CD14-positive monocyte (primary cell): ENCODE data around the gene RNASE7. TPM values are rescaled to one million over a fixed set of nuclear protein-coding genes. Genes with fewer than 3 reads are reported as not detected.

Experiments
- DNase-seq, 3 donors: peaks; one replicate each; pipeline ENCODE4 v3.0.0-alpha.2; 2011 to 2022
- H2AFZ ChIP-seq: 2 replicates; pipeline ENCODE4 v1.6.0; 2012; ENCODE audit warnings: mild to moderate bottlenecking, low read depth, low read length, inconsistent platforms; ENCODE audit not compliant: insufficient read depth, poor library complexity, severe bottlenecking
- H3K27ac ChIP-seq, 2 donors: 1 replicate in 1 of 2; 2 replicates in 1 of 2; pipeline ENCODE4 v1.5.1; 2012 to 2013; ENCODE audit warnings: low read length in 2 of 2, control low read depth in 1 of 2, inconsistent platforms in 1 of 2, low read depth in 1 of 2, mild to moderate bottlenecking in 1 of 2
- H3K27me3 ChIP-seq, 2 donors: one replicate each; pipeline versions ENCODE4 v1.6.0 to v1.6.1; 2011 to 2013; ENCODE audit warnings: low read length in 2 of 2; ENCODE audit not compliant: control insufficient read depth in 2 of 2, insufficient read depth in 2 of 2
- H3K36me3 ChIP-seq, 2 donors: replicated peaks in 1 of 2; 1 replicate in 1 of 2; 2 replicates in 1 of 2; pipeline versions ENCODE4 v1.5.1 to v1.6.1; 2012 to 2013; ENCODE audit warnings: low read length in 2 of 2, control low read depth in 1 of 2, inconsistent platforms in 1 of 2, mild to moderate bottlenecking in 1 of 2; ENCODE audit not compliant: insufficient read depth in 2 of 2, control insufficient read depth in 1 of 2
- H3K4me1 ChIP-seq, 2 donors: 1 replicate in 1 of 2; 2 replicates in 1 of 2; pipeline versions ENCODE4 v1.5.1 to v1.6.1; 2012 to 2013; ENCODE audit warnings: low read length in 2 of 2, control low read depth in 1 of 2, inconsistent platforms in 1 of 2, mild to moderate bottlenecking in 1 of 2, moderate library complexity in 1 of 2; ENCODE audit not compliant: insufficient read depth in 2 of 2, control insufficient read depth in 1 of 2
- H3K4me2 ChIP-seq: replicated peaks from 2 replicates; pipeline ENCODE3; 2012; ENCODE audit warnings: low read length, moderate library complexity, mild to moderate bottlenecking; ENCODE audit not compliant: poor library complexity, severe bottlenecking; ENCODE audit errors: extremely low read depth
- H3K4me3 ChIP-seq, 3 experiments: fragments of 200-600 bp in 1 of 3; sonication (generic) in 1 of 3; replicated peaks in 1 of 3; 1 replicate in 2 of 3; 2 replicates in 1 of 3; pipeline ENCODE4 v1.5.1; 2011 to 2013; ENCODE audit warnings: low read length in 3 of 3, mild to moderate bottlenecking in 3 of 3, control low read depth in 2 of 3, low read depth in 2 of 3, inconsistent platforms in 1 of 3, moderate library complexity in 1 of 3
- H3K79me2 ChIP-seq: 2 replicates; pipeline ENCODE4 v1.6.0; 2012; ENCODE audit warnings: mild to moderate bottlenecking, control low read depth, inconsistent platforms, low read length, moderate library complexity; ENCODE audit not compliant: insufficient read depth
- H3K9ac ChIP-seq: 2 replicates; pipeline ENCODE4 v1.6.0; 2017; ENCODE audit warnings: low read length, mild to moderate bottlenecking; ENCODE audit not compliant: insufficient read depth, poor library complexity, severe bottlenecking
- H3K9me3 ChIP-seq, 2 donors: replicated peaks in 1 of 2; 1 replicate in 1 of 2; 2 replicates in 1 of 2; pipeline versions ENCODE4 v1.5.1 to v1.6.1; 2012 to 2013; ENCODE audit warnings: low read length in 2 of 2, control low read depth in 1 of 2; ENCODE audit not compliant: control insufficient read depth in 1 of 2, insufficient read depth in 1 of 2
- H4K20me1 ChIP-seq: 2 replicates; pipeline ENCODE4 v1.6.0; 2012; ENCODE audit warnings: mild to moderate bottlenecking, low read length, control low read depth, moderate library complexity; ENCODE audit not compliant: insufficient read depth
- H3K27ac Mint-ChIP-seq, 7 donors: one replicate each; pipeline ENCODE4 v1.8.0; 2020; ENCODE audit warnings: mild to moderate bottlenecking in 7 of 7, mixed read lengths in 7 of 7, moderate library complexity in 6 of 7, inconsistent platforms in 2 of 7
- H3K27me3 Mint-ChIP-seq, 3 donors: one replicate each; pipeline ENCODE4 v1.8.0; 2021 to 2022; ENCODE audit warnings: low read depth in 3 of 3, mild to moderate bottlenecking in 3 of 3, mixed read lengths in 3 of 3, moderate library complexity in 3 of 3, inconsistent platforms in 1 of 3
- H3K36me3 Mint-ChIP-seq, 2 donors: one replicate each; pipeline ENCODE4 v1.8.0; 2020; ENCODE audit warnings: mixed read lengths in 2 of 2, inconsistent platforms in 1 of 2, mild to moderate bottlenecking in 1 of 2
- H3K4me1 Mint-ChIP-seq: one replicate; pipeline ENCODE4 v1.8.0; 2020; ENCODE audit warnings: mild to moderate bottlenecking, mixed read lengths
- H3K4me3 Mint-ChIP-seq, 2 donors: one replicate each; pipeline ENCODE4 v1.8.0; 2020; ENCODE audit warnings: mild to moderate bottlenecking in 2 of 2, mixed read lengths in 2 of 2, moderate library complexity in 1 of 2
- H3K9me3 Mint-ChIP-seq, 7 donors: one replicate each; pipeline ENCODE4 v1.8.0; 2020 to 2022; ENCODE audit warnings: mixed read lengths in 7 of 7, mild to moderate bottlenecking in 6 of 7, moderate library complexity in 6 of 7, inconsistent platforms in 2 of 7
- WGBS: methylation state at CpG from one replicate; pipeline ENCODE4 v1.1.5; 2013; ENCODE audit warnings: missing lambda C conversion rate; ENCODE audit not compliant: insufficient coverage; 5-methylcytosine and 5-hydroxymethylcytosine counted together
- intact Hi-C, 2 donors: fragments of 100-400 bp; cut with micrococcal nuclease; formaldehyde crosslinking; loops; one replicate each; pipeline versions ENCODE4 v1.15.0 to v1.15.1; 2023
- polyA plus RNA-seq, 3 donors: library from polyadenylated mRNA; depleted of rRNA in 1 of 3; unstranded in 2 of 3; stranded (reverse) in 1 of 3; fragments of 300-500 nt in 2 of 3; fragments of >200 nt in 1 of 3; fragmentation: Illumina TruSeq in 2 of 3; gene quantifications; 1 replicate in 2 of 3; 2 replicates in 1 of 3; pipeline ENCODE4 v1.2.3, GENCODE V29; 2012 to 2021
- TF ChIP-seq, protein P1 (sequence below): fragments of 200-600 bp; IDR thresholded peaks from one replicate; pipeline ENCODE4 v1.8.0; 2022; ENCODE audit warnings: antibody characterized with exemption, mild to moderate bottlenecking

Gene RNASE7
- polyA plus RNA-seq, 3 donors, result not detected

DNA sequence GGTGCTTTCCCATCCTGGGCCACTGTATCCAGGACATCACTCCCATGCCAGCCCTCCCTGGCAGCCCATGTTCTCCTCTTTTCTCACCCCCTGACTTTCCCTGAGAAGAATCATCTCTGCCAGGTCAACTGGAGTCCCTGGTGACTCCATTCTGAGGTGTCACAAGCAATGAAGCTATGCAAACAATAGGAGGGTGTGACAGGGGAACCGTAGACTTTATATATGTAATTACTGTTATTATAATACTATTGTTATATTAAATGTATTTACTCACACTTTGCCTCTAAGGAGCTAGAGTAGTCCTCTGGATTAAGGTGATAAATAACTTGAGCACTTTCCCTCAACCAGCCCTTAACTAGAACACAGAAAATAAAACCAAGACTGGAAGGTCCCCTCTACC is 47.1 kb downstream of the RNASE7 start:
- peak overlapping the region; percentile 57 to 99 (median 97) for H3K27ac Mint-ChIP-seq
- no CpG with 5 or more reads among the region's 1 CpG for WGBS
- peaks cover 0 to 4% (median 3%) of the 10 kb centered on the region in 3 donors for H3K27me3 Mint-ChIP-seq
- Histone ChIP-seq H3K4me3 (no peak overlapping the region), H3K4me2 (no peak overlapping the region), H3K36me3 (peaks cover 24 to 62% of the 10 kb centered on the region in 2 donors), H3K4me1 (peaks cover 38 to 49% of the 10 kb centered on the region in 2 donors), H4K20me1 (peaks cover 12% of the 10 kb centered on the region), H2AFZ (no peak overlapping the region), H3K27ac (peak overlapping the region; percentile 26 to 78), H3K9me3 (no peaks in the 10 kb centered on the region), H3K79me2 (peaks cover 5% of the 10 kb centered on the region), H3K9ac (no peak overlapping the region), H3K27me3 (no peaks in the 10 kb centered on the region)
- peaks cover 0 to 4% (median 2%) of the 10 kb centered on the region in 7 donors for H3K9me3 Mint-ChIP-seq
- TF ChIP-seq, protein P1, sequence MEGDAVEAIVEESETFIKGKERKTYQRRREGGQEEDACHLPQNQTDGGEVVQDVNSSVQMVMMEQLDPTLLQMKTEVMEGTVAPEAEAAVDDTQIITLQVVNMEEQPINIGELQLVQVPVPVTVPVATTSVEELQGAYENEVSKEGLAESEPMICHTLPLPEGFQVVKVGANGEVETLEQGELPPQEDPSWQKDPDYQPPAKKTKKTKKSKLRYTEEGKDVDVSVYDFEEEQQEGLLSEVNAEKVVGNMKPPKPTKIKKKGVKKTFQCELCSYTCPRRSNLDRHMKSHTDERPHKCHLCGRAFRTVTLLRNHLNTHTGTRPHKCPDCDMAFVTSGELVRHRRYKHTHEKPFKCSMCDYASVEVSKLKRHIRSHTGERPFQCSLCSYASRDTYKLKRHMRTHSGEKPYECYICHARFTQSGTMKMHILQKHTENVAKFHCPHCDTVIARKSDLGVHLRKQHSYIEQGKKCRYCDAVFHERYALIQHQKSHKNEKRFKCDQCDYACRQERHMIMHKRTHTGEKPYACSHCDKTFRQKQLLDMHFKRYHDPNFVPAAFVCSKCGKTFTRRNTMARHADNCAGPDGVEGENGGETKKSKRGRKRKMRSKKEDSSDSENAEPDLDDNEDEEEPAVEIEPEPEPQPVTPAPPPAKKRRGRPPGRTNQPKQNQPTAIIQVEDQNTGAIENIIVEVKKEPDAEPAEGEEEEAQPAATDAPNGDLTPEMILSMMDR, result no peak
- H3K4me3 Mint-ChIP-seq, result no peak overlapping the region
- peaks cover 42 to 64% of the 10 kb centered on the region in 2 donors for H3K36me3 Mint-ChIP-seq
- intact Hi-C loops, result no loop called here
- DNase-seq, result no peak
- H3K4me1 Mint-ChIP-seq, result peaks cover 44% of the 10 kb centered on the region

GRCh38 chr14:21089877-21090193 is 47.7 kb downstream of the RNASE7 start:
- no peak for DNase-seq
- Histone ChIP-seq H3K27ac (peak overlapping the region in 1 of 2 donors; percentile 53), H3K4me3 (no peak overlapping the region), H3K27me3 (no peaks in the 10 kb centered on the region), H3K4me2 (no peak overlapping the region), H2AFZ (no peak overlapping the region), H3K9me3 (no peaks in the 10 kb centered on the region), H3K36me3 (peaks cover 18 to 56% of the 10 kb centered on the region in 2 donors), H4K20me1 (peaks cover 12% of the 10 kb centered on the region), H3K4me1 (peaks cover 33 to 44% of the 10 kb centered on the region in 2 donors), H3K79me2 (peaks cover 5% of the 10 kb centered on the region), H3K9ac (no peak overlapping the region)
- peaks cover 0 to 4% (median 3%) of the 10 kb centered on the region in 3 donors for H3K27me3 Mint-ChIP-seq
- peaks cover 36 to 59% of the 10 kb centered on the region in 2 donors for H3K36me3 Mint-ChIP-seq
- peaks cover 39% of the 10 kb centered on the region for H3K4me1 Mint-ChIP-seq
- intact Hi-C loops, result loop anchor here (2.0 to 10.0 kb wide), 3 partner anchors 75 to 405 kb away; partner anchors contain the start of genes ANG (in 1 of the 2) and RNASE4 (in 1 of the 2)
- peaks cover 0 to 4% (median 2%) of the 10 kb centered on the region in 7 donors for H3K9me3 Mint-ChIP-seq
- WGBS, result 100% methylated on average over 2 of the region's 5 CpGs
- H3K27ac Mint-ChIP-seq, result peak overlapping the region in 5 of 7 donors; percentile 82 to 99 (median 89)
- no peak overlapping the region for H3K4me3 Mint-ChIP-seq
- TF ChIP-seq, protein P1, result no peak
